NT2/D1 (cell line): ENCODE measurements around the gene HOXA9.

ENCODE experiments used
- DNase-seq: peaks from one replicate; pipeline ENCODE4 v3.0.0-alpha.2; 2011; ENCODE audit warnings: low read depth, low spot score
- H3K27me3 ChIP-seq: 2 replicates; pipeline ENCODE4 v1.6.0; 2011; ENCODE audit warnings: mild to moderate bottlenecking; ENCODE audit not compliant: insufficient read length, insufficient read depth
- H3K36me3 ChIP-seq: 2 replicates; pipeline ENCODE4 v1.6.1; 2011; ENCODE audit warnings: mild to moderate bottlenecking, low read length, mixed read lengths; ENCODE audit not compliant: insufficient read depth, insufficient read length
- H3K4me1 ChIP-seq: 2 replicates; pipeline ENCODE4 v1.5.1; 2011; ENCODE audit not compliant: insufficient read depth, insufficient read length
- H3K4me3 ChIP-seq: 2 replicates; pipeline ENCODE4 v1.5.1; 2011; ENCODE audit warnings: low read depth; ENCODE audit not compliant: insufficient read length
- H3K9ac ChIP-seq: 2 replicates; pipeline ENCODE4 v1.6.0; 2011; ENCODE audit warnings: low read depth; ENCODE audit not compliant: insufficient read length
- H3K9me3 ChIP-seq: 2 replicates; pipeline ENCODE4 v1.5.1; 2011; ENCODE audit warnings: mild to moderate bottlenecking, low read length; ENCODE audit not compliant: insufficient read depth
- SUZ12 ChIP-seq: IDR thresholded peaks from 2 replicates; pipeline ENCODE4 v1.6.1; 2011; ENCODE audit not compliant: insufficient read length, insufficient read depth; ENCODE audit errors: extremely low read depth
- YY1 ChIP-seq: IDR thresholded peaks from 2 replicates; pipeline ENCODE4 v1.6.1; 2011; ENCODE audit not compliant: insufficient read length, insufficient read depth
- ZNF274 ChIP-seq: IDR thresholded peaks from 2 replicates; pipeline ENCODE4 v1.6.1; 2011; ENCODE audit warnings: mild to moderate bottlenecking, low read depth, low read length

Gene HOXA9

DNA sequence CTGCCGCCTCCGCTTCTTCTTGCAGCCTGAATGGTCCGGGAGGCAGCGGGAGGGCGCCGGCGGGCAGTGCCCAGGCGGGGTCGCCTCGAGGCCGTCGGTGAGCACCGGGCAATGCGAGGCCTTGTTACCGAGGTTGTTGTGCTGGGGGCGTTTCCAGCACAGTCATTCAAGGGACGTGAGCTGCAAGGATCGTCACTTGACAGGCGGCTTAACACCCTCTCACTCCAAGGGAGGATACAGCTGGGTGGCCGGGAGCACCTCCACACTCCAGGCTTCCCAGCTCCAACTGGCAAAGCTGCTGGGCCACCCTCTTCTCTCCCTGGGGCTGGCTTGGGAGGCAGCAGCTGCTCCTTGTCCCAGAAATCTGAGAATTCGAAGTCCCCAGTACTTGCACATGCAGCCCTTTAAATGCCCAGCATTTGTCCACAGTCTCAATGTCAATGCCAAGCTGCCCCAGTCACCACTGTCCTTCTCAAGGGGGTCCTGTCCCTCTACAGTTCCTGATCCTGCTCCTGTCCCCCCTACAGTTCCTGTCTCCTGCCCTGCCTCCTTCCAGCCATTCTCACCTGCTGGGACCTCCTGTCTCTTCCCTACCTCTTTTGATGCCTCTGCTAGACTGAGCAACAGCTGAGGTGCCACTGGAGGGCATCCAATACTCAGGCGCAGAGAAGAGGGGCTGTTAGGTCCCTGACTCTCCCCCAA is 24.1 kb upstream of the HOXA9 start:
- Histone ChIP-seq H3K36me3 (no peaks in the 10 kb centered on the region), H3K9ac (no peak overlapping the region), H3K9me3 (no peaks in the 10 kb centered on the region), H3K27me3 (peaks cover 100% of the 10 kb centered on the region), H3K4me1 (peaks cover 32% of the 10 kb centered on the region), H3K4me3 (no peak overlapping the region)
- TF ChIP-seq SUZ12, result peak; percentile 56
- no peak for TF ChIP-seq YY1
- DNase-seq, result no peak

DNA sequence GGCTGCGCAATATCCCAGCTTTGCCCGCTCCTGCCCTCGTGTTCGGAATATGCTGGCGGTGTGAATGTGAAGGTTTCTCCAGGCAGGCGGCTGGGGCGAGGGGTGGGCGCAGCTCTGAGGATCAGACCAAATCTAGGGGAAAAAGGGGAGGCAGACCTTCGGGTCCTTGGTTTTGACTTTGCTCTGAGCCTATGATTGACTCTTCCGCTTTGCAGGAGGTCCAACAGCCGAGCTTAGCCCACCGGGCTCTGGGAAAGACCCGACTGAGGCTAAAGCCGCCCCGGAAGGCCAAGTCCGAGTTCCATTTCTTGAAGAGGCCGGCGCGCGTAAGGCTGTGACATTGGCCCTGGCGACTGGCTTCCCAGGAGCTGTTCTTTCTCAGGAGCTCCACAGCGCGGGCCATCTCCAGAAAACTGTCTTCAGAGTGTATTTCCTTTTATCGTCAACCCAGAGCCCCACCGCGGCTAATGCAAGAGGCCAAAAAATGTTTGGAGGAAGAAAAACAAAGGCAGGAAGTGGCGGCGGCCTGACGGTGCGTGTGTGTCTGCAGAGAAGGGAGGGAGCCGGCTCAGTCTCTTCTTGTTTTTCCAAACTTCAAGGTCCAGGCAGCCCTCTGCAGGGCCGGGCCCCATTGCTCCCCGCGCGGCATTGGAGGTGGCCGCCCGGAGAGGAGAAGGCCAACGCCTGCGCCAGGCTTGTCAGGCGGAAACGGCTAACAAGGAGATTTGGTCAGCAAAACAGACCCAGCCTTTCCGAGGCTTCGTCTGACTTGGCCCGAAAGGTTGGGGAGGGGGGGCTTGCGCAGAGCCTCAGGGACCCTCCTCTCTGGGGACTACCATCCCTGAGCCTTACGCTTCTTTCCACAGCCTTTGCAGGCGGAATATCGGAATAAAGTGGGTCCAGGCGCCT is 23.3 kb upstream of the HOXA9 start:
- Histone ChIP-seq H3K27me3 (peaks cover 100% of the 10 kb centered on the region), H3K36me3 (no peaks in the 10 kb centered on the region), H3K4me3 (peak overlapping the region; percentile 4), H3K9me3 (no peaks in the 10 kb centered on the region), H3K4me1 (peaks cover 32% of the 10 kb centered on the region), H3K9ac (no peak overlapping the region)
- no peak for DNase-seq
- TF ChIP-seq YY1 (no peak), SUZ12 (peak; percentile 41)

DNA sequence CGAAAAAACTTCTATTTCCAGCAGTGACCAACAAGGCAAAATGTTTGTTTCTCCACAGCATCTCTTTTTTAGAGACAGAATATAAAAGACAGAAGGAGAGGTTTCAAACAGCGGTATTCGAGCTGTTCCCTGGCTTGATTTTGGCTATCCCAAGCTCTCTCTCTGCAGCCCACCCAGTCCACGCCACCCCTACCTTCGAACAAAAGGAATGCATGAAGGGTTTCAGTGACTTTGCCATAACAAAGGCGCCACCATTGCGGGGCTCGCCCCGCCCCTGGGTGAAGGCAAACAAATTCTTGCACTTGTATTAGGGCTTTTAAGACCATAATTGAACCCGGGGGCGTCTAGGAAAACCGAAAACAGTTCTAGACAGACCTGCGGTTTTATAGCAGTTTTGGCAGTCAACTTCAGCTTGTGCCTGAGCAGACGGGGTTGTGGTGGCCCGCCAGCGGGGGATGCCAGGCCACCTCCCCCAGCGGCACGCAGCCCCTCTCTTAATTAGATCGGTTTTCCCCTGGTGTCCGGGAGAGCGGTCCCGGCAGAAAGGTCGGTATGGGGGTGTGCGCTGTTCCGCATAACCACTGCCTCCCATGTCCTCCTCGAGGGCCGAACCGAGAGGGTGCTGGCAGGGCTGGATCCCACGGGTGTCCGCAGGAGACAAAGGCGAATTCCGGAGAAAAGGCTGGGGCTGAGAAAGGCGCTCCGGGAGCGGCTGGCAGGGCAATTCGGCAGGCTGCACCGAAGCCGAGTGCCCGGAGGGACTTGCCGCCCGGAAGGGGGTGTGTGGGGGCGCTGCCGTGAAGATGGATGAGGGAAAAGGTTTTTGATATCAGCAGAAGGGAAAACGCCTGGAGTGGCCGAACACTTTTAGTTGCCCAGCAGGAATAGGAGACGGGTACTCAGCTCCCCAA is 22.4 kb upstream of the HOXA9 start:
- H3K27me3 ChIP-seq, result peaks cover 100% of the 10 kb centered on the region
- DNase-seq, result no peak
- peak overlapping the region; percentile 42 for H3K9ac ChIP-seq
- no peaks in the 10 kb centered on the region for H3K9me3 ChIP-seq
- H3K4me3 ChIP-seq, result no peak overlapping the region
- no peaks in the 10 kb centered on the region for H3K36me3 ChIP-seq
- no peak for TF ChIP-seq YY1
- TF ChIP-seq ZNF274, result no peak
- TF ChIP-seq SUZ12, result peak; percentile 81
- peaks cover 35% of the 10 kb centered on the region for H3K4me1 ChIP-seq

DNA sequence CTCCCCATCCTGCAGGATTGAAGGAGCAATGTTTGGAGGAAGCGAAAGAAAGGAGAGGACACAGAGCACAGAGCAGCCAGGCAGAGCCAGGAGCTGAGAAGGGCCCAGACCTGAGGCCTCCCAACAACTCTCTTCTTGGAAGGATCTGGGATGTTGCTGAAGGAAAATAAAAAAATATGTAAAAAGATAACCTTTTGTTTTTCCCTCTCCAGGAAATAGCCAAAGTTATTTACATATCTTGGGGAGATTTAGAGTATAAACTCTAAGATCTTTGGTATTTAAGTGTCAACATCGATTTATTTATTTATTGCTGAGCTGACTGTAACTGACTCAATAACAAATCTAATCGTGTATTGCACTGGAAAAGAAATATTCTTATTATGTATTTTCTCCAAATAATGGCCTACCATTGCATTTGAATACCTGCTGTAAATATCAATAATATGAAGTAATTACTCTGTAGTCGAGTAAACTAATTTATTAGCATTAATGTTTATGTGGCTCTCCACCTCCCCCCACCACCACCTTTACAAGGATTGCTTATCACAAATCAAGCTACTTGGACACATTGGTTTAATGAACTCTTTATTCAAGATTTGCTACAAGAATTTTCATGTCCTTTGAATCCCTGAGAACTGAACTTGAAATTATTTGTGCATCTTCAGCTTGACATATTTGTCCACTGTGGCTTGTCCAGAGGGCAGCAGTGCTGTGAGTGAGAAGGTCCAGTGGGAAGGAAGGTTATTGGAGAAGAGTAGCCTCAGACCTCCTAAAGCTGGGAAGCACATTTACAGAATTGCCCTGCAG is 21.5 kb upstream of the HOXA9 start:
- Histone ChIP-seq H3K9ac (no peak overlapping the region), H3K9me3 (no peaks in the 10 kb centered on the region), H3K4me3 (no peak overlapping the region), H3K27me3 (peaks cover 100% of the 10 kb centered on the region), H3K36me3 (no peaks in the 10 kb centered on the region), H3K4me1 (peaks cover 31% of the 10 kb centered on the region)
- peak; percentile 7 for TF ChIP-seq SUZ12
- TF ChIP-seq YY1, result no peak
- DNase-seq, result no peak

DNA sequence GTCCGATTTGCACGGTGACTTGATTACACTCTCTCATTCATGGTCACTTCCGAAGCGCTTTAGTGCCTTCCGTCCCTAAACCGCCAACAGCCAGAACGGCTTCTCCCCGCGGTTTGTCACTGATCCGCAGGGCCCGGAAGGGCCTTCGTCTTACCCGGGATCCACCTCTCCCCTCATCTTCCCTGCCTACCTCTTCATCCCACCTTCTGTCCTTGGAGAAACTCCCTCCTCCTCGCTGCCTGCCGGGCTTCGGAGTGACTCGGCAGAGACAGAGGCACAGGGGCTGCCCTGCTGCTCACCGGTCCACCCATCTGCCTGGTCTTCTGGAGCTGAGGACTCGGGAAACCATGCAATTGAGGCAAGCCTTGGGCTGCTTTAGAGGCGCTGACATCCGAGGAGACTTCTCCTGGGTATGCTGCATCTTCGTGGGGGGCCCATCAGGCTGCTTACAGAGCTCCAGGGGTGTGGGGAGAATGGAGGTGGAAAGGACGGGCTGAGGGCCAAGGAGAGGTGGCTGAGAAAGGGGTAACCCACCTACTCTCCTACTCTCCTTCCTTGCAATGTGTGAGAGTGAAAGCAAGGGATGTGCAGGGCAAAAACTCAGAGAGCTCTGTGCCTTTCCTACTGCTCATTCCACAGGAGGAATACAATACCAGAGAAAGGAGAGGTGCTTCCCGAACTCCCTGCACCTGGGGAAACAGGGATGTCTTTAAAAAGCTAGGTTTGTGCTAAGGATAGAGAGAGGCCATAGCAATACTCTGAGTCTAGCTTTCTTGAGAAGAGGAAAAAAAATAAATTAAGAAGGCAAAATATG is 20.7 kb upstream of the HOXA9 start:
- Histone ChIP-seq H3K9ac (no peak overlapping the region), H3K4me1 (peaks cover 28% of the 10 kb centered on the region), H3K4me3 (no peak overlapping the region), H3K36me3 (no peaks in the 10 kb centered on the region), H3K27me3 (peaks cover 100% of the 10 kb centered on the region), H3K9me3 (no peaks in the 10 kb centered on the region)
- no peak for TF ChIP-seq ZNF274
- no peak for TF ChIP-seq SUZ12
- no peak for DNase-seq
